SK-N-SH (cell line): ENCODE results near the gene NECTIN1. TPM values are rescaled to one million over a fixed set of nuclear protein-coding genes. Genes with fewer than 3 reads are reported as not detected.

Source experiments
- CTCF ChIA-PET: fragments of 300-600, 350-600 bp; formaldehyde crosslinking; extraction: SDS; loops from one replicate; lab custom pipeline; 2021; lab: Yijun Ruan, JAX
- POLR2A ChIA-PET: fragments of 350-600 bp; sonication (Branson Sonifier 250); formaldehyde crosslinking; extraction: SDS; loops from one replicate; lab custom pipeline; 2020; ENCODE audit warnings: antibody characterized with exemption, inconsistent platforms; lab: Yijun Ruan, JAX
- DNase-seq: peaks from one replicate; pipeline ENCODE4 v3.0.0; 2012
- H2AFZ ChIP-seq: fragments of 200-600 bp; sonication (generic); 2 replicates; pipeline ENCODE4 v1.8.1; 2016; ENCODE audit warnings: antibody characterized with exemption, mild to moderate bottlenecking, low read depth
- H3F3A ChIP-seq: fragments of 200-600 bp; sonication (generic); replicated peaks from 2 replicates; pipeline ENCODE3; 2016; ENCODE audit warnings: antibody characterized with exemption, mild to moderate bottlenecking; ENCODE audit not compliant: insufficient read depth
- H3K27ac ChIP-seq, 2 experiments: fragments of 200-500 bp in 1 of 2; fragments of 200-600 bp in 1 of 2; sonication (Bioruptor generic) in 1 of 2; sonication (generic), shearing (Covaris generic) in 1 of 2; 2 replicates each; pipeline versions ENCODE4 v1.5.1 to v1.6.1; 2014 to 2016; ENCODE audit warnings: low read depth in 2 of 2, inconsistent platforms in 1 of 2, low read length in 1 of 2, mild to moderate bottlenecking in 1 of 2, mixed read lengths in 1 of 2
- H3K27me3 ChIP-seq: fragments of 200-600 bp; sonication (generic), shearing (Covaris generic); 2 replicates; pipeline ENCODE4 v1.6.1; 2016; ENCODE audit warnings: mixed run types; ENCODE audit not compliant: insufficient read depth
- H3K36me3 ChIP-seq, 2 experiments: fragments of 200-500 bp in 1 of 2; fragments of 200-600 bp in 1 of 2; sonication (Bioruptor generic) in 1 of 2; sonication (generic) in 1 of 2; replicated peaks in 1 of 2; 2 replicates each; pipeline versions ENCODE3 to v1.5.1; 2014 to 2016; ENCODE audit warnings: low read length in 1 of 2, mild to moderate bottlenecking in 1 of 2; ENCODE audit not compliant: insufficient read depth in 2 of 2, control insufficient read depth in 1 of 2
- H3K4me1 ChIP-seq, 2 experiments: fragments of 200-500 bp in 1 of 2; fragments of 200-600 bp in 1 of 2; sonication (Bioruptor generic) in 1 of 2; sonication (generic), shearing (Covaris generic) in 1 of 2; 2 replicates each; pipeline versions ENCODE4 v1.5.1 to v1.6.1; 2014 to 2016; ENCODE audit warnings: low read depth in 1 of 2, low read length in 1 of 2, mixed run types in 1 of 2; ENCODE audit not compliant: insufficient read depth in 2 of 2, control insufficient read depth in 1 of 2
- H3K4me2 ChIP-seq: fragments of 200-600 bp; sonication (generic), shearing (Covaris generic); 2 replicates; pipeline ENCODE4 v1.6.1; 2017; ENCODE audit warnings: mixed run types
- H3K4me3 ChIP-seq, 2 experiments: fragments of 200-500 bp in 1 of 2; fragments of 200-600 bp in 1 of 2; sonication (Bioruptor generic) in 1 of 2; sonication (generic), shearing (Covaris generic) in 1 of 2; 2 replicates each; pipeline versions ENCODE4 v1.5.1 to v1.8.1; 2014 to 2016; ENCODE audit warnings: low read depth in 2 of 2, inconsistent platforms in 1 of 2, low read length in 1 of 2, mild to moderate bottlenecking in 1 of 2, mixed read lengths in 1 of 2, moderate library complexity in 1 of 2
- H3K79me2 ChIP-seq: fragments of 200-600 bp; sonication (generic); 2 replicates; pipeline ENCODE4 v1.8.1; 2017; ENCODE audit warnings: mild to moderate bottlenecking; ENCODE audit not compliant: insufficient read depth
- H3K9ac ChIP-seq: fragments of 200-600 bp; sonication (generic); 2 replicates; pipeline ENCODE4 v1.6.1; 2017; ENCODE audit warnings: mixed run types
- H3K9me2 ChIP-seq: fragments of 200-600 bp; sonication (generic); 2 replicates; pipeline ENCODE4 v1.6.1; 2017; ENCODE audit warnings: mixed run types
- H3K9me3 ChIP-seq: fragments of 200-600 bp; sonication (generic); 2 replicates; pipeline ENCODE4 v1.6.1; 2017; ENCODE audit warnings: mixed run types, mild to moderate bottlenecking, moderate library complexity
- H4K20me1 ChIP-seq: fragments of 200-600 bp; sonication (generic); 2 replicates; pipeline ENCODE4 v1.6.1; 2017; ENCODE audit warnings: mild to moderate bottlenecking, mixed run types; ENCODE audit not compliant: insufficient read depth
- ELF1 ChIP-seq: IDR thresholded peaks from 2 replicates; pipeline ENCODE4 v1.4.0; 2012
- EZH2phosphoT487 ChIP-seq: fragments of 200-600 bp; sonication (generic); IDR thresholded peaks from 2 replicates; pipeline ENCODE4 v1.6.1; 2017; ENCODE audit warnings: low read depth, mixed run types, mild to moderate bottlenecking, antibody characterized with exemption, moderate library complexity, borderline replicate concordance
- FOXJ3 ChIP-seq: sonication (generic); formaldehyde crosslinking; IDR thresholded peaks from 2 replicates; pipeline ENCODE4 v1.5.1; 2020; ENCODE audit warnings: mild to moderate bottlenecking, missing genetic modification reagents
- GATA2 ChIP-seq: sonication (generic); formaldehyde crosslinking; IDR thresholded peaks from 2 replicates; pipeline ENCODE4 v1.5.0; 2020; ENCODE audit warnings: mild to moderate bottlenecking, missing genetic modification reagents
- JUND ChIP-seq: IDR thresholded peaks from 2 replicates; pipeline ENCODE4 v1.4.0; 2012
- MXI1 ChIP-seq: IDR thresholded peaks from 2 replicates; pipeline ENCODE4 v1.6.1; 2012; ENCODE audit warnings: mild to moderate bottlenecking, low read depth, low read length, improper control_type of control experiment
- POLR2AphosphoS5 ChIP-seq: IDR thresholded peaks from 2 replicates; pipeline ENCODE4 v1.6.1; 2012; ENCODE audit warnings: low read depth, low read length
- RAD21 ChIP-seq: IDR thresholded peaks from 2 replicates; pipeline ENCODE4 v1.6.1; 2012; ENCODE audit warnings: mild to moderate bottlenecking, low read length
- RCOR1 ChIP-seq: fragments of 150-350 bp; IDR thresholded peaks from 2 replicates; pipeline ENCODE4 v1.6.1; 2017; ENCODE audit warnings: antibody characterized with exemption, low read length
- RFX5 ChIP-seq: IDR thresholded peaks from 2 replicates; pipeline ENCODE4 v1.6.1; 2012; ENCODE audit warnings: mild to moderate bottlenecking, improper control_type of control experiment, low read length
- RXRA ChIP-seq: IDR thresholded peaks from 2 replicates; pipeline ENCODE4 v1.4.0; 2012; ENCODE audit warnings: low read depth, mild to moderate bottlenecking, borderline replicate concordance
- SIN3A ChIP-seq: IDR thresholded peaks from 2 replicates; pipeline ENCODE4 v1.6.1; 2012; ENCODE audit warnings: low read depth, mild to moderate bottlenecking, low read length, moderate library complexity, borderline replicate concordance
- SMC3 ChIP-seq: IDR thresholded peaks from 2 replicates; pipeline ENCODE4 v1.6.1; 2012; ENCODE audit warnings: low read depth, low read length, improper control_type of control experiment
- TAF1 ChIP-seq: IDR thresholded peaks from 2 replicates; pipeline ENCODE4 v1.6.1; 2012; ENCODE audit warnings: low read depth, mild to moderate bottlenecking, low read length, moderate library complexity, borderline replicate concordance
- TCF12 ChIP-seq: IDR thresholded peaks from 2 replicates; pipeline ENCODE4 v1.4.0; 2012
- USF1 ChIP-seq: IDR thresholded peaks from 2 replicates; pipeline ENCODE4 v1.4.0; 2012; ENCODE audit warnings: low read depth, borderline replicate concordance
- YY1 ChIP-seq: IDR thresholded peaks from 2 replicates; pipeline ENCODE4 v1.4.0; 2012; ENCODE audit warnings: low read depth, mild to moderate bottlenecking
- WGBS: methylation state at CpG from one replicate; pipeline ENCODE4 v1.1.6; 2017; ENCODE audit warnings: low lambda C conversion rate; 5-methylcytosine and 5-hydroxymethylcytosine counted together
- polyA plus RNA-seq, 3 experiments: library from polyadenylated mRNA; depleted of rRNA; stranded (reverse); fragments of >200 nt; gene quantifications; 2 replicates each; pipeline ENCODE4 v1.2.3, GENCODE V29; 2012

NECTIN1 gene
- polyA plus RNA-seq, 1 of the 3 experiments (the other 2 are of a cell fraction), result 9.1 TPM

- ChIA-PET POLR2A (no interaction called here), CTCF (interaction anchor here (1.0 to 1.4 kb wide), 2 partner anchors 101 to 147 kb away, joined by 3 read pairs; no protein-coding TSS in a partner anchor)
- no peaks in the 10 kb centered on the region for H3F3A ChIP-seq
- no peaks in the 10 kb centered on the region for H3K9me2 ChIP-seq
- no peak for DNase-seq
- no peak overlapping the region for H2AFZ ChIP-seq
- no peak overlapping the region for H3K27ac ChIP-seq
- H3K27me3 ChIP-seq, result no peaks in the 10 kb centered on the region
- WGBS, result 58% methylated on average over 8 of the region's 9 CpGs
- H3K4me2 ChIP-seq, result no peak overlapping the region
- no peaks in the 10 kb centered on the region for H3K9me3 ChIP-seq
- H3K4me1 ChIP-seq, result peaks cover 0 to 14% of the 10 kb centered on the region in 2 experiments; a peak in 1 of 4 replicates
- TF ChIP-seq YY1 (no peak), SMC3 (no peak), ELF1 (no peak), GATA2 (CRISPR knock-in tag) (no peak), FOXJ3 (CRISPR knock-in tag) (no peak), MXI1 (no peak), POLR2AphosphoS5 (no peak), USF1 (no peak), RCOR1 (no peak), EZH2phosphoT487 (no peak), TCF12 (no peak), TAF1 (no peak), SIN3A (no peak), JUND (no peak)
- H3K9ac ChIP-seq, result no peak overlapping the region
- no peaks in the 10 kb centered on the region for H4K20me1 ChIP-seq
- no peak overlapping the region for H3K4me3 ChIP-seq
- no peaks in the 10 kb centered on the region for H3K79me2 ChIP-seq
- no peaks in the 10 kb centered on the region for H3K36me3 ChIP-seq
These were observed 99.9 kb downstream of the NECTIN1 start for GRCh38 chr11:119629085-119629484.

- 61% methylated on average over 4 of the region's 6 CpGs for WGBS
- POLR2A ChIA-PET, result no interaction called here
- Histone ChIP-seq H3K9me2 (no peaks in the 10 kb centered on the region), H2AFZ (no peak overlapping the region), H3K4me1 (peaks cover 0 to 14% of the 10 kb centered on the region in 2 experiments; a peak in 1 of 4 replicates), H3K27me3 (no peaks in the 10 kb centered on the region), H3F3A (no peaks in the 10 kb centered on the region), H3K4me3 (no peak overlapping the region), H3K9me3 (no peaks in the 10 kb centered on the region), H3K4me2 (no peak overlapping the region), H3K27ac (no peak overlapping the region)
- CTCF ChIA-PET, result interaction anchor here (1.1 to 3.0 kb wide), 3 partner anchors 14 to 481 kb away, joined by 4 to 12 read pairs (median 5); partner anchors contain the start of gene NECTIN1
- TF ChIP-seq RFX5, result no peak
- TF ChIP-seq RAD21, result no peak
- no peak for TF ChIP-seq RXRA
- no peak for TF ChIP-seq ELF1
- TF ChIP-seq, all 33 proteins: peak for 0
- H4K20me1 ChIP-seq, result no peaks in the 10 kb centered on the region
- no peak overlapping the region for H3K9ac ChIP-seq
- H3K79me2 ChIP-seq, result no peaks in the 10 kb centered on the region
- H3K36me3 ChIP-seq, result no peaks in the 10 kb centered on the region
- no peak for DNase-seq
These were observed 101.7 kb downstream of the NECTIN1 start for GRCh38 chr11:119627286-119627685.
